MM.1S (cell line): Measurements from ENCODE around the gene CACNA1C.
"Not testable (repeated sequence)": the region's sequence is repeated elsewhere in the genome, so short reads cannot be mapped to it uniquely, and the experiment has no call there.

ENCODE experiments used
- DNase-seq: peaks from one replicate; pipeline ENCODE4 v3.0.0-alpha.2; 2015
- H2AFZ ChIP-seq: fragments of 300-600 bp; sonication (generic); 2 replicates; pipeline ENCODE4 v1.6.0; 2016; ENCODE audit warnings: antibody characterized with exemption, low read length
- H3F3A ChIP-seq: fragments of 300-600 bp; sonication (generic); 2 replicates; pipeline ENCODE4 v1.6.1; 2016; ENCODE audit warnings: mild to moderate bottlenecking, antibody characterized with exemption, low read length, moderate library complexity, mixed read lengths; ENCODE audit not compliant: insufficient read depth
- H3K27ac ChIP-seq: fragments of 300-600 bp; sonication (generic); 2 replicates; pipeline ENCODE4 v1.5.1; 2016; ENCODE audit warnings: mild to moderate bottlenecking, low read length
- H3K27me3 ChIP-seq: fragments of 300-600 bp; sonication (generic); replicated peaks from 2 replicates; pipeline ENCODE4 v1.6.0; 2016; ENCODE audit warnings: low read length; ENCODE audit not compliant: insufficient read depth
- H3K36me3 ChIP-seq: fragments of 300-600 bp; sonication (generic); replicated peaks from 2 replicates; pipeline ENCODE4 v1.6.1; 2016; ENCODE audit warnings: mild to moderate bottlenecking, low read length, mixed read lengths; ENCODE audit not compliant: insufficient read depth
- H3K4me1 ChIP-seq: fragments of 300-600 bp; sonication (generic); 2 replicates; pipeline ENCODE4 v1.6.1; 2016; ENCODE audit warnings: low read length, mixed read lengths
- H3K4me2 ChIP-seq: fragments of 300-600 bp; sonication (generic); 2 replicates; pipeline ENCODE4 v1.6.0; 2016; ENCODE audit warnings: low read depth, low read length
- H3K4me3 ChIP-seq: fragments of 300-600 bp; sonication (generic); 2 replicates; pipeline ENCODE4 v1.5.1; 2016; ENCODE audit warnings: low read length, mixed read lengths
- H3K79me2 ChIP-seq: fragments of 300-600 bp; sonication (generic); 2 replicates; pipeline ENCODE4 v1.6.1; 2016; ENCODE audit warnings: mixed run types, low read length, mixed read lengths
- H3K9ac ChIP-seq: fragments of 300-600 bp; sonication (generic); 2 replicates; pipeline ENCODE4 v1.6.1; 2016; ENCODE audit warnings: low read length, mixed read lengths
- H3K9me2 ChIP-seq: fragments of 300-600 bp; sonication (generic); replicated peaks from 2 replicates; pipeline ENCODE4 v1.6.1; 2016; ENCODE audit warnings: mild to moderate bottlenecking, low read length, mixed read lengths; ENCODE audit not compliant: insufficient read depth
- H3K9me3 ChIP-seq: fragments of 300-600 bp; sonication (generic); replicated peaks from 2 replicates; pipeline ENCODE4 v1.6.1; 2016; ENCODE audit warnings: mild to moderate bottlenecking, low read length, mixed read lengths; ENCODE audit not compliant: insufficient read depth
- H4K20me1 ChIP-seq: fragments of 300-600 bp; sonication (generic); 2 replicates; pipeline ENCODE4 v1.6.1; 2016; ENCODE audit warnings: mild to moderate bottlenecking, low read length, moderate library complexity, mixed read lengths; ENCODE audit not compliant: insufficient read depth
- CTCF ChIP-seq: fragments of 300-600 bp; sonication (generic); IDR thresholded peaks from 2 replicates; pipeline ENCODE4 v1.5.1; 2016; ENCODE audit warnings: antibody characterized with exemption, low read length, mixed read lengths
- EZH2 ChIP-seq: fragments of 300-600 bp; sonication (generic); optimal IDR thresholded peaks from 2 replicates; pipeline ENCODE3; 2017; ENCODE audit warnings: low read depth, mild to moderate bottlenecking, antibody characterized with exemption, low read length, mixed read lengths
- EZH2phosphoT487 ChIP-seq: fragments of 300-600 bp; sonication (generic); IDR thresholded peaks from 2 replicates; pipeline ENCODE4 v1.6.1; 2018; ENCODE audit warnings: antibody characterized with exemption, low read length

Gene CACNA1C

DNA sequence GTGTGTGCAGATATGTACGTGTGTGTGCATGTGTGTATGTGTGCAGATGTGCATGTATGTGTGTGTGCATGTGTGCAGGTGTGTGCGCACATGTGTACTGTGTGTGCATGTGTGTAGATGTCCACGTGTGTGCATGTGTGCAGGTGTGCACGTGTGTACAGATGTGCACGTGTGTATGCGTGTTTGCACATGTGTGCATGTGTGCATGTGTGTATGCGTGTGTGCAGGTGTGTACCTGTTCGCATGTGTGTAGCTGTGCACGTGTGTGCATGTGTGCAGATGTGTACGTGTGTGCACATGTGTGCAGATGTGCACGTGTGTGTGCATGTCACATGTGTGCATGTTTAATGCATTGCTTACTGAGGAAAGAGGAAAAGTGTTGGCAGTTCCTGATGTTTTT is 686.3 kb downstream of the CACNA1C start:
- Histone ChIP-seq H3K79me2 (no peaks in the 10 kb centered on the region), H3K4me1 (no peaks in the 10 kb centered on the region)

DNA sequence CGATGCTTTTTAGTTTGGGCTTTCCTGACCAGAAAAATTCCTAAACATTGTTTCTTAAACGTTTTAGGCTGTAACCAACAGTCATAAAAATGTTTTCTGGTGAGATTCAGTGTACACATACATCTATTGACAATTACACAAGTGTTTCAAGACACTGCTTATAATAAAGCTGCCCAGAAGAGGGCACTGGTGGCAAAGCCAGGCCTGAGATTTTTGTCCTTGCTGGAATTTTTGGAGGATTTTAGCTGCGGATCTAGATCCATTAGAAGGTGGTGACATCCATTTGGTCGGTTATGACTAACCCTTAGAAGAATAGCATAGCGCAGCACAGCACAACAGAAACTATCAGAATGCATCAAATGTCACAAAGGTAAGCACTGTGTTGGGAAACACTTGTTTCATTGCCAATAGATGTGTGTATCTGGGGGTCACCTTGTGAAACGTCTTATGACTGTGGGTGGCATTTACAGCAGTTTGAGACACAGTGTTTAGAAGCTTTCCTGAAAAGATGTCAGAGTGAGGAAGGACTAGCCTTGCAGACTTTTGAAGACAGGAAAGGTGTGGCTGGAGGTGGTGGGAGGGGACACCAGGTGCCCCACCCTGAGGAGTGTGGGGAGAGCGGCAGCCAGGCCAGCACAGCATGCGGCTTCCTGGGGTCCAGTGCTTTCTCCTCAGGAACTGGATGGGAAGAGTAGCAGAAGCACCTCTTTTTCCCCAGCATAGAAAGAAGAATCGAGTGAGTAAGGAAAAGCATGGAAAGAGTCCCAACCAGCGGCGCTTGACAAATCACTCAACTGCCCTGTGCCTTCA is 687.2 kb downstream of the CACNA1C start:
- Histone ChIP-seq H2AFZ (no peak overlapping the region), H3K9me3 (no peaks in the 10 kb centered on the region), H3K4me1 (no peaks in the 10 kb centered on the region), H3K4me2 (no peak overlapping the region), H4K20me1 (no peaks in the 10 kb centered on the region), H3K9ac (no peak overlapping the region), H3K27ac (no peak overlapping the region), H3K27me3 (no peaks in the 10 kb centered on the region), H3K9me2 (no peaks in the 10 kb centered on the region), H3K79me2 (no peaks in the 10 kb centered on the region), H3F3A (no peaks in the 10 kb centered on the region), H3K36me3 (no peaks in the 10 kb centered on the region), H3K4me3 (no peak overlapping the region)
- no peak for DNase-seq
- TF ChIP-seq EZH2 = no peak
- TF ChIP-seq CTCF = peak; percentile 52

More for the DNA sequence above, 686.3 kb downstream of the CACNA1C start:
- Histone ChIP-seq H3K9ac (no peak overlapping the region), H2AFZ (no peak overlapping the region), H3F3A (no peaks in the 10 kb centered on the region), H3K9me2 (no peaks in the 10 kb centered on the region), H3K4me2 (no peak overlapping the region), H3K4me3 (no peak overlapping the region), H4K20me1 (no peaks in the 10 kb centered on the region), H3K27me3 (no peaks in the 10 kb centered on the region), H3K27ac (no peak overlapping the region), H3K9me3 (no peaks in the 10 kb centered on the region), H3K36me3 (no peaks in the 10 kb centered on the region)
- no peak for TF ChIP-seq EZH2
- no peak for TF ChIP-seq CTCF
- no peak for TF ChIP-seq EZH2phosphoT487
- no peak for DNase-seq

DNA sequence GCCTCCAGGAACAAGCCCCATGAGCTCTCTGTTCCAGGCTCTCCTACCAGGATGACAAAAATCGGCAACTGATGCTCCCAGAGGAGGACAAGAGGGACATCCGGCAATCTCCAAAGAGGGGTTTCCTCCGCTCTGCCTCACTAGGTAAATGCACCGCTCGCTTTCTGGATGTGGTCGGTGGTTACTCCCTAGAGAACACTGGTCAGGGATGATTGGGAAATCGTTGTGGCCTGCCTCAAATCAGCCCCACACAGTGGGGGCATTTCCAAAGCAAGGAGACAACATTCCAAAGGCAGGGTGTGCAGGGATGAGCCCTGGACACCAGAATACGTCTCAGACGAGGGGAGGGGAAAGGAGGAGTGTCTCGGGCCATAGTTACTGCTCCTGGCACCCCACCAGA is 689.2 kb downstream of the CACNA1C start:
- H3K4me1 ChIP-seq, H3K9me2 ChIP-seq, DNase-seq, H3K36me3 ChIP-seq, H4K20me1 ChIP-seq, H3K79me2 ChIP-seq, H3K27me3 ChIP-seq, H3F3A ChIP-seq, H3K27ac ChIP-seq, H3K9me3 ChIP-seq, H3K4me3 ChIP-seq, H3K4me2 ChIP-seq, H3K9ac ChIP-seq, H2AFZ ChIP-seq: not testable (repeated sequence)

- no peaks in the 10 kb centered on the region for H3K9me3 ChIP-seq
- H2AFZ ChIP-seq = no peak overlapping the region
- no peak overlapping the region for H3K4me2 ChIP-seq
- no peaks in the 10 kb centered on the region for H3F3A ChIP-seq
- DNase-seq = no peak
- H4K20me1 ChIP-seq = no peaks in the 10 kb centered on the region
- no peak overlapping the region for H3K9ac ChIP-seq
- H3K79me2 ChIP-seq = no peaks in the 10 kb centered on the region
- no peak for TF ChIP-seq CTCF
- TF ChIP-seq EZH2phosphoT487 = no peak
- TF ChIP-seq EZH2 = no peak
- no peak overlapping the region for H3K27ac ChIP-seq
- no peaks in the 10 kb centered on the region for H3K27me3 ChIP-seq
- H3K36me3 ChIP-seq = no peaks in the 10 kb centered on the region
- H3K4me3 ChIP-seq = no peak overlapping the region
- no peaks in the 10 kb centered on the region for H3K9me2 ChIP-seq
- no peaks in the 10 kb centered on the region for H3K4me1 ChIP-seq
Measured at GRCh38 chr12:2743478-2743877, 690.7 kb downstream of the CACNA1C start.
